Activated CD8-positive, alpha-beta T cell treated with anti-CD3 and anti-CD28 coated beads, Interleukin-2, amount 10 ng/mL, durations not matched to agents 7 days and 5 days (primary cell): Measurements from ENCODE around the gene MAGEF1. TPM values are rescaled to one million over a fixed set of nuclear protein-coding genes. Genes with fewer than 3 reads are reported as not detected.

ENCODE experiments used
- ATAC-seq: fragments of 150-1000 bp; cut with Tn5 transposase; one replicate; pipeline ENCODE4 v1.10.0; 2021; ENCODE audit warnings: moderate library complexity
- CTCF ChIA-PET: fragments of 350-600 bp; sonication (Branson Sonifier 250); formaldehyde crosslinking; loops from one replicate; lab custom pipeline; 2021; ENCODE audit warnings: antibody characterized with exemption; lab: Charles Lee
- POLR2A ChIA-PET: fragments of 350-600 bp; sonication (Branson Sonifier 250); formaldehyde crosslinking; loops from one replicate; lab custom pipeline; 2021; ENCODE audit warnings: antibody characterized with exemption; lab: Charles Lee
- DNase-seq: peaks from one replicate; pipeline ENCODE4 v3.0.0-alpha.2; 2020
- H3K27ac Mint-ChIP-seq: one replicate; pipeline ENCODE4 v1.8.0; 2021; ENCODE audit warnings: mild to moderate bottlenecking, mixed read lengths
- H3K27me3 Mint-ChIP-seq: one replicate; pipeline ENCODE4 v1.8.0; 2021; ENCODE audit warnings: low read depth, mixed read lengths
- H3K36me3 Mint-ChIP-seq: one replicate; pipeline ENCODE4 v1.8.0; 2021; ENCODE audit warnings: low read depth, mixed read lengths
- H3K4me1 Mint-ChIP-seq: one replicate; pipeline ENCODE4 v1.8.0; 2021; ENCODE audit warnings: low read depth, mixed read lengths
- H3K4me3 Mint-ChIP-seq: one replicate; pipeline ENCODE4 v1.8.0; 2021; ENCODE audit warnings: mild to moderate bottlenecking, mixed read lengths
- H3K9me3 Mint-ChIP-seq: one replicate; pipeline ENCODE4 v1.8.0; 2022; ENCODE audit warnings: mixed read lengths; ENCODE audit not compliant: insufficient read depth
- total RNA-seq, 2 experiments: library from RNA; stranded (reverse); gene quantifications; one replicate each; pipeline ENCODE4 v1.2.3, GENCODE V29; 2021

The MAGEF1 gene
- total RNA-seq, 2 experiments from 2014 or later: 2.0 to 2.1 TPM

- no peak for DNase-seq
- peaks cover 3% of the 10 kb centered on the region for H3K4me1 Mint-ChIP-seq
- H3K27ac Mint-ChIP-seq: no peak overlapping the region
- ATAC-seq: no peak
- H3K4me3 Mint-ChIP-seq: no peak overlapping the region
- no peaks in the 10 kb centered on the region for H3K9me3 Mint-ChIP-seq
- peaks cover 10% of the 10 kb centered on the region for H3K27me3 Mint-ChIP-seq
- POLR2A ChIA-PET: no interaction called here
- CTCF ChIA-PET: no interaction called here
- H3K36me3 Mint-ChIP-seq: no peaks in the 10 kb centered on the region
Observed at GRCh38 chr3:184741259-184741556, 29.3 kb upstream of the MAGEF1 start.

GRCh38 chr3:184740509-184741258 is 28.8 kb upstream of the MAGEF1 start:
- ChIA-PET CTCF (no interaction called here), POLR2A (no interaction called here)
- DNase-seq: no peak
- Mint-ChIP-seq H3K27me3 (peaks cover 10% of the 10 kb centered on the region), H3K4me3 (no peak overlapping the region), H3K4me1 (peaks cover 3% of the 10 kb centered on the region), H3K9me3 (no peaks in the 10 kb centered on the region), H3K27ac (no peak overlapping the region), H3K36me3 (no peaks in the 10 kb centered on the region)
- ATAC-seq: no peak

GRCh38 chr3:184739594-184740505 is 28.0 kb upstream of the MAGEF1 start:
- Mint-ChIP-seq H3K27me3 (peaks cover 10% of the 10 kb centered on the region), H3K4me1 (peaks cover 3% of the 10 kb centered on the region), H3K9me3 (no peaks in the 10 kb centered on the region), H3K36me3 (no peaks in the 10 kb centered on the region), H3K4me3 (no peak overlapping the region), H3K27ac (no peak overlapping the region)
- no peak for ATAC-seq
- CTCF ChIA-PET: interaction anchor here (0.9 kb wide), 1 partner anchor 9 kb away, joined by 3 read pairs; no protein-coding TSS in a partner anchor
- DNase-seq: no peak
- POLR2A ChIA-PET: no interaction called here

- Mint-ChIP-seq H3K4me1 (peaks cover 3% of the 10 kb centered on the region), H3K36me3 (no peaks in the 10 kb centered on the region), H3K27ac (no peak overlapping the region), H3K27me3 (peaks cover 10% of the 10 kb centered on the region), H3K4me3 (no peak overlapping the region), H3K9me3 (no peaks in the 10 kb centered on the region)
- CTCF ChIA-PET: interaction anchor here (0.9 to 1.0 kb wide), 2 partner anchors 10 to 40 kb away, joined by 3 read pairs; no protein-coding TSS in a partner anchor
- no peak for ATAC-seq
- no peak for DNase-seq
- POLR2A ChIA-PET: no interaction called here
Observed at GRCh38 chr3:184738982-184739381, 27.1 kb upstream of the MAGEF1 start.

- ChIA-PET CTCF (interaction anchor here (1.0 to 1.2 kb wide), 2 partner anchors 11 to 40 kb away, joined by 3 to 4 read pairs; no protein-coding TSS in a partner anchor), POLR2A (no interaction called here)
Observed at GRCh38 chr3:184738506-184738890, 26.6 kb upstream of the MAGEF1 start.

GRCh38 chr3:184737641-184738505 is 26.0 kb upstream of the MAGEF1 start:
- Mint-ChIP-seq H3K36me3 (no peaks in the 10 kb centered on the region), H3K27me3 (peaks cover 10% of the 10 kb centered on the region)

More at GRCh38 chr3:184738506-184738890, 26.6 kb upstream of the MAGEF1 start:
- H3K4me3 Mint-ChIP-seq: no peak overlapping the region
- peaks cover 3% of the 10 kb centered on the region for H3K4me1 Mint-ChIP-seq
- H3K27me3 Mint-ChIP-seq: peaks cover 10% of the 10 kb centered on the region
- no peak for ATAC-seq
- H3K27ac Mint-ChIP-seq: no peak overlapping the region
- no peak for DNase-seq
- no peaks in the 10 kb centered on the region for H3K9me3 Mint-ChIP-seq
- H3K36me3 Mint-ChIP-seq: no peaks in the 10 kb centered on the region

GRCh38 chr3:184737063-184737462 is 25.2 kb upstream of the MAGEF1 start:
- ATAC-seq (no peak), DNase-seq (no peak)
- ChIA-PET POLR2A (no interaction called here), CTCF (no interaction called here)
- no peaks in the 10 kb centered on the region for H3K36me3 Mint-ChIP-seq
- no peak overlapping the region for H3K27ac Mint-ChIP-seq
- H3K4me3 Mint-ChIP-seq: no peak overlapping the region
- H3K9me3 Mint-ChIP-seq: no peaks in the 10 kb centered on the region
- peaks cover 10% of the 10 kb centered on the region for H3K27me3 Mint-ChIP-seq
- peaks cover 3% of the 10 kb centered on the region for H3K4me1 Mint-ChIP-seq

More at GRCh38 chr3:184737641-184738505, 26.0 kb upstream of the MAGEF1 start:
- CTCF ChIA-PET: interaction anchor here (1.0 to 1.2 kb wide), 2 partner anchors 11 to 41 kb away, joined by 3 to 4 read pairs; no protein-coding TSS in a partner anchor
- DNase-seq (no peak), ATAC-seq (no peak)
- Mint-ChIP-seq H3K27ac (no peak overlapping the region), H3K4me1 (peaks cover 3% of the 10 kb centered on the region), H3K9me3 (no peaks in the 10 kb centered on the region), H3K4me3 (no peak overlapping the region)
- POLR2A ChIA-PET: no interaction called here

GRCh38 chr3:184734903-184735701 is 23.2 kb upstream of the MAGEF1 start:
- ChIA-PET CTCF (interaction anchor here (0.6 to 3.9 kb wide), 3 partner anchors 174 to 671 kb away, joined by 3 to 18 read pairs (median 3); partner anchors contain the start of gene EPHB3), POLR2A (no interaction called here)
- no peaks in the 10 kb centered on the region for H3K36me3 Mint-ChIP-seq
- no peaks in the 10 kb centered on the region for H3K9me3 Mint-ChIP-seq
- no peaks in the 10 kb centered on the region for H3K4me1 Mint-ChIP-seq
- ATAC-seq (no peak), DNase-seq (no peak)
- H3K27me3 Mint-ChIP-seq: peaks cover 10% of the 10 kb centered on the region
- H3K27ac Mint-ChIP-seq: no peak overlapping the region
- H3K4me3 Mint-ChIP-seq: no peak overlapping the region

GRCh38 chr3:184733971-184734608 is 22.2 kb upstream of the MAGEF1 start:
- Mint-ChIP-seq H3K9me3 (no peaks in the 10 kb centered on the region), H3K27ac (no peak overlapping the region), H3K27me3 (peaks cover 6% of the 10 kb centered on the region), H3K4me3 (no peak overlapping the region), H3K36me3 (no peaks in the 10 kb centered on the region), H3K4me1 (no peaks in the 10 kb centered on the region)
- POLR2A ChIA-PET: no interaction called here
- CTCF ChIA-PET: interaction anchor here (3.9 kb wide), 1 partner anchor 173 kb away, joined by 18 read pairs; the partner anchor contains the start of gene EPHB3
- no peak for ATAC-seq
- no peak for DNase-seq

- no peak overlapping the region for H3K27ac Mint-ChIP-seq
- peaks cover 3% of the 10 kb centered on the region for H3K27me3 Mint-ChIP-seq
- POLR2A ChIA-PET: interaction anchor here (0.6 kb wide), 1 partner anchor 69 kb away, joined by 3 read pairs; no protein-coding TSS in a partner anchor
- no peaks in the 10 kb centered on the region for H3K36me3 Mint-ChIP-seq
- H3K4me1 Mint-ChIP-seq: no peaks in the 10 kb centered on the region
- no peak overlapping the region for H3K4me3 Mint-ChIP-seq
- no peaks in the 10 kb centered on the region for H3K9me3 Mint-ChIP-seq
- CTCF ChIA-PET: interaction anchor here (3.9 kb wide), 1 partner anchor 172 kb away, joined by 18 read pairs; the partner anchor contains the start of gene EPHB3
- DNase-seq: no peak
- no peak for ATAC-seq
Observed at GRCh38 chr3:184733181-184733580, 21.3 kb upstream of the MAGEF1 start.
